ENCODE measurements around the gene FCRL4. TPM values are rescaled to one million over a fixed set of nuclear protein-coding genes. Genes with fewer than 3 reads are reported as not detected.

Gene FCRL4
- not detected in 2 replicates for total RNA-seq

GRCh38 chr1:157597959-157598667 lies at the start of gene FCRL4:
TSS of gene FCRL4 (minus strand) at chr1:157598085. CDS start at chr1:157597944, 141 bp downstream.

GRCh38 chr1:157551694-157552693 lies 45.9 kb downstream of the FCRL4 start, which contains the start of gene FCRL5:
TSS of gene FCRL5 (minus strand) at chr1:157552515. CDS start at chr1:157552362, 153 bp downstream.

Other genes starting within 250 kb of the FCRL4 start
- not detected in 2 replicates for gene FCRL5, start 45.6 kb downstream of the FCRL4 start, total RNA-seq
- gene FCRL3, start 102.7 kb upstream of the FCRL4 start, total RNA-seq = not detected in 2 replicates
- not detected in 2 replicates for gene FCRL2, start 179.0 kb upstream of the FCRL4 start, total RNA-seq
- not detected in 2 replicates for gene FCRL1, start 222.0 kb upstream of the FCRL4 start, total RNA-seq
- gene CD5L, start 243.7 kb upstream of the FCRL4 start, total RNA-seq = not detected in 2 replicates

Data from mammary microvascular endothelial cell (primary cell).